GM12865 (cell line): Measurements from ENCODE around the gene ARHGAP44.
"Not testable (repeated sequence)": the region's sequence is repeated elsewhere in the genome, so short reads cannot be mapped to it uniquely, and the experiment has no call there.

ENCODE experiments used
- DNase-seq: peaks from one replicate; pipeline ENCODE4 v3.0.0; 2010; ENCODE audit warnings: low read depth
- H3K4me3 ChIP-seq: 2 replicates; pipeline ENCODE4 v1.5.1; 2011; ENCODE audit warnings: mild to moderate bottlenecking, low read depth, low read length, control low read depth
- CTCF ChIP-seq: IDR thresholded peaks from 2 replicates; pipeline ENCODE4 v1.5.1; 2011; ENCODE audit warnings: low read length, control low read depth, low read depth, inconsistent platforms; ENCODE audit not compliant: insufficient read depth; ENCODE audit errors: missing control alignments

ARHGAP44 gene

GRCh38 chr17:12865769-12866168 is 76.5 kb downstream of the ARHGAP44 start:
- no peak overlapping the region for H3K4me3 ChIP-seq
- no peak for DNase-seq
- TF ChIP-seq CTCF, result no peak

GRCh38 chr17:12866244-12866643 is 76.9 kb downstream of the ARHGAP44 start:
- peak; percentile 32 for DNase-seq
- TF ChIP-seq CTCF, result no peak
- no peak overlapping the region for H3K4me3 ChIP-seq

- DNase-seq, result peak; percentile 32
- no peak for TF ChIP-seq CTCF
- no peak overlapping the region for H3K4me3 ChIP-seq
These were observed 78.4 kb downstream of the ARHGAP44 start for GRCh38 chr17:12867726-12868125.

GRCh38 chr17:12873415-12874125 is 84.3 kb downstream of the ARHGAP44 start:
- DNase-seq, H3K4me3 ChIP-seq: not testable (repeated sequence)

- H3K4me3 ChIP-seq, result no peak overlapping the region
- no peak for TF ChIP-seq CTCF
- peak; percentile 61 for DNase-seq
These were observed 88.8 kb downstream of the ARHGAP44 start for GRCh38 chr17:12877953-12878669.

- DNase-seq, H3K4me3 ChIP-seq: not testable (repeated sequence)
These were observed 89.8 kb downstream of the ARHGAP44 start for GRCh38 chr17:12879096-12879495.

- no peak overlapping the region for H3K4me3 ChIP-seq
- no peak for DNase-seq
- no peak for TF ChIP-seq CTCF
These were observed 94.2 kb downstream of the ARHGAP44 start for GRCh38 chr17:12883472-12883871.

- no peak overlapping the region for H3K4me3 ChIP-seq
- TF ChIP-seq CTCF, result no peak
- no peak for DNase-seq
These were observed 97.8 kb downstream of the ARHGAP44 start for GRCh38 chr17:12887088-12887487.
